CD8-positive, alpha-beta memory T cell (primary cell): ENCODE data around the gene BCAP31. TPM values are rescaled to one million over a fixed set of nuclear protein-coding genes. Genes with fewer than 3 reads are reported as not detected.
A peak's percentile ranks its signal among the peaks of the same experiment; 100 is the strongest.

Experiments used
- CTCF ChIA-PET: fragments of 350-600 bp; sonication (Branson Sonifier 250); formaldehyde crosslinking; loops from one replicate; lab custom pipeline; 2021; ENCODE audit warnings: antibody characterized with exemption; lab: Charles Lee
- POLR2A ChIA-PET: fragments of 350-600 bp; sonication (Branson Sonifier 250); formaldehyde crosslinking; loops from one replicate; lab custom pipeline; 2021; ENCODE audit warnings: antibody characterized with exemption; lab: Charles Lee
- DNase-seq, 5 donors: peaks; one replicate each; pipeline versions ENCODE4 v3.0.0 to v3.0.0-alpha.2; 2020 to 2022; ENCODE audit warnings: mixed read lengths in 1 of 5
- H3K27ac ChIP-seq: one replicate; pipeline ENCODE4 v1.7.0; 2013; ENCODE audit warnings: low read depth, mild to moderate bottlenecking, low read length, moderate library complexity
- H3K27me3 ChIP-seq: 2 replicates; pipeline ENCODE4 v1.7.0; 2013; ENCODE audit warnings: low read length, mild to moderate bottlenecking; ENCODE audit not compliant: insufficient read depth, poor library complexity, severe bottlenecking
- H3K36me3 ChIP-seq: 2 replicates; pipeline ENCODE4 v1.7.0; 2013; ENCODE audit warnings: mild to moderate bottlenecking, low read length, moderate library complexity; ENCODE audit not compliant: insufficient read depth
- H3K4me1 ChIP-seq: 2 replicates; pipeline ENCODE4 v1.7.0; 2013; ENCODE audit warnings: mild to moderate bottlenecking, low read length, moderate library complexity; ENCODE audit not compliant: insufficient read depth
- H3K4me3 ChIP-seq: 2 replicates; pipeline ENCODE4 v1.7.0; 2013; ENCODE audit warnings: mild to moderate bottlenecking, low read length
- H3K9me3 ChIP-seq: 2 replicates; pipeline ENCODE4 v1.7.0; 2013; ENCODE audit warnings: mild to moderate bottlenecking, low read length
- H3K27ac Mint-ChIP-seq, 8 donors: one replicate each; pipeline ENCODE4 v1.8.0; 2020 to 2021; ENCODE audit warnings: mixed read lengths in 8 of 8, mild to moderate bottlenecking in 6 of 8, inconsistent platforms in 3 of 8, moderate library complexity in 3 of 8
- H3K27me3 Mint-ChIP-seq, 2 donors: one replicate each; pipeline ENCODE4 v1.8.0; 2020 to 2021; ENCODE audit warnings: mixed read lengths in 2 of 2, mild to moderate bottlenecking in 1 of 2, moderate library complexity in 1 of 2
- H3K36me3 Mint-ChIP-seq, 3 donors: one replicate each; pipeline ENCODE4 v1.8.0; 2020 to 2021; ENCODE audit warnings: mixed read lengths in 3 of 3, inconsistent platforms in 1 of 3, mild to moderate bottlenecking in 1 of 3
- H3K4me1 Mint-ChIP-seq, 3 donors: one replicate each; pipeline ENCODE4 v1.8.0; 2020 to 2021; ENCODE audit warnings: mixed read lengths in 3 of 3, inconsistent platforms in 1 of 3, mild to moderate bottlenecking in 1 of 3
- H3K4me3 Mint-ChIP-seq, 7 donors: one replicate each; pipeline ENCODE4 v1.8.0; 2020 to 2021; ENCODE audit warnings: mixed read lengths in 7 of 7, mild to moderate bottlenecking in 6 of 7, moderate library complexity in 4 of 7, inconsistent platforms in 2 of 7
- H3K9me3 Mint-ChIP-seq, 5 donors: one replicate each; pipeline ENCODE4 v1.8.0; 2020 to 2022; ENCODE audit warnings: mixed read lengths in 5 of 5, mild to moderate bottlenecking in 3 of 5, moderate library complexity in 2 of 5, inconsistent platforms in 1 of 5
- polyA plus RNA-seq: library from polyadenylated mRNA; unstranded; fragments of 300-500 nt; fragmentation: Illumina TruSeq; gene quantifications from one replicate; pipeline ENCODE4 v1.2.3, GENCODE V29; 2021
- total RNA-seq, 2 experiments: library from RNA; stranded (reverse); gene quantifications; one replicate each; pipeline ENCODE4 v1.2.3, GENCODE V29; 2021

Gene BCAP31
- total RNA-seq (100 to 1,000 TPM; 140 to 153 TPM), polyA plus RNA-seq (333 TPM)

DNA sequence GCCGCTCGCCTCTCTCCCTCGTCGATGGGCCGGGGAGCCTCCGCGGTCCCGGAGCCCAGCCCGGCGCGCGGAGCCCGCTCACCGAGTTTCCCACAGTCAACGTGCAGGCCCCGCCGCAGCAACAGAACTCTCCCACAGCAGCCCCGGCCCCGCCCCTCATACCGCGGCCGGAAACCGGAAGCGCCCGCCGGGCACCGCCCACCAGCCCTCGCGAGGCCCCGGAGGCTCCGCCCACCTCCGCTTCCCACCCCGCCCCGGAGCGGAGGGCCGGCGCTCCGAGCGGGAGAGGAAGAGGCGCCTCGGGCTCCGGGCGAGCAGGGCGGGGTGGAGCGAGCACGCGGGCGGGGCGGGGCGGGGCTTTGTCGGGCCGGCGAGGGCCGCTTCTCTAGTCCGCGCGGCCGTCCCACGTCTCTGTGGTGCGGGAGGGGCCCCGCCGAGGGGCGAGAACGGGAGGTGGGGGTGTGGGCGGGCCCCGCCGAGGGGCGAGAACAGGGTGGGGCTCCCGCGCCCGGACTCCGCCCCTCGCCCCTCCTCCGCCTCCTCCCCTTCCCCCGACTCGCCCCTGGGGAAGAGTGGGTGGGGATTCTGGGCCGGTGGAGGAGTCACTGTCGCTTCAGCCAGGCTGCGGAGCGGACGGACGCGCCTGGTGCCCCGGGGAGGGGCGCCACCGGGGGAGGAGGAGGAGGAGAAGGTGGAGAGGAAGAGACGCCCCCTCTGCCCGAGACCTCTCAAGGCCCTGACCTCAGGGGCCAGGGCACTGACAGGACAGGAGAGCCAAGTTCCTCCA, at the start of gene BCAP31, which contains the start of gene ABCD1:
BCAP31 (minus strand) TSS at position 136 of the 787 bp plus-strand sequence. CDS start 1,143 bp downstream, outside the sequence.
ABCD1 (plus strand) TSS at position 605 of the 787 bp plus-strand sequence. CDS start 411 bp downstream, outside the sequence.
- peaks cover 17% of the 10 kb centered on the region for H3K4me1 ChIP-seq
- H3K4me3 ChIP-seq: peak within 1 kb of the TSS; percentile 44
- Mint-ChIP-seq H3K4me3 (peak within 1 kb of the TSS; percentile 85 to 94 (median 86)), H3K9me3 (no peaks in the 10 kb centered on the region), H3K27me3 (peaks cover 0 to 1% of the 10 kb centered on the region in 2 donors), H3K4me1 (peaks cover 26 to 51% (median 35%) of the 10 kb centered on the region in 3 donors), H3K36me3 (peaks cover 2 to 22% (median 4%) of the 10 kb centered on the region in 3 donors), H3K27ac (peak within 1 kb of the TSS; percentile 71 to 92 (median 84))
- peaks cover 13% of the 10 kb centered on the region for H3K36me3 ChIP-seq
- peak; percentile 81 to 91 (median 89) for DNase-seq
- ChIA-PET CTCF (no interaction called here), POLR2A (interaction anchor here (0.5 kb wide), 1 partner anchor 8 kb away, joined by 4 read pairs; no protein-coding TSS in a partner anchor)
- H3K9me3 ChIP-seq: no peaks in the 10 kb centered on the region
- H3K27ac ChIP-seq: peak within 1 kb of the TSS; percentile 70
- H3K27me3 ChIP-seq: no peaks in the 10 kb centered on the region

- peak in 1 of 5 donors; percentile 39 for DNase-seq
- Mint-ChIP-seq H3K9me3 (no peaks in the 10 kb centered on the region), H3K27me3 (no peaks in the 10 kb centered on the region), H3K4me3 (no peak overlapping the region), H3K36me3 (no peaks in the 10 kb centered on the region), H3K4me1 (peaks cover 0 to under 1% (median 0%) of the 10 kb centered on the region in 3 donors), H3K27ac (no peak overlapping the region)
- Histone ChIP-seq H3K4me3 (no peak overlapping the region), H3K36me3 (no peaks in the 10 kb centered on the region), H3K27ac (no peak overlapping the region), H3K4me1 (no peaks in the 10 kb centered on the region), H3K27me3 (no peaks in the 10 kb centered on the region), H3K9me3 (no peaks in the 10 kb centered on the region)
- ChIA-PET CTCF (no interaction called here), POLR2A (no interaction called here)
These were observed 49.0 kb upstream of the BCAP31 start for GRCh38 chrX:153773218-153773611.

- peak in 1 of 5 donors; percentile 30 for DNase-seq
- H3K36me3 Mint-ChIP-seq: no peaks in the 10 kb centered on the region
- POLR2A ChIA-PET: no interaction called here
- no peaks in the 10 kb centered on the region for H3K27me3 ChIP-seq
- no peak overlapping the region for H3K4me3 ChIP-seq
- peaks cover 0 to 5% (median 0%) of the 10 kb centered on the region in 3 donors for H3K4me1 Mint-ChIP-seq
- no peak overlapping the region for H3K27ac ChIP-seq
- H3K9me3 ChIP-seq: no peaks in the 10 kb centered on the region
- H3K36me3 ChIP-seq: no peaks in the 10 kb centered on the region
- no peaks in the 10 kb centered on the region for H3K4me1 ChIP-seq
- H3K27ac Mint-ChIP-seq: no peak overlapping the region
- H3K9me3 Mint-ChIP-seq: no peaks in the 10 kb centered on the region
- H3K27me3 Mint-ChIP-seq: no peaks in the 10 kb centered on the region
- no peak overlapping the region for H3K4me3 Mint-ChIP-seq
- CTCF ChIA-PET: no interaction called here
These were observed 48.4 kb upstream of the BCAP31 start for GRCh38 chrX:153772316-153773217.

DNA sequence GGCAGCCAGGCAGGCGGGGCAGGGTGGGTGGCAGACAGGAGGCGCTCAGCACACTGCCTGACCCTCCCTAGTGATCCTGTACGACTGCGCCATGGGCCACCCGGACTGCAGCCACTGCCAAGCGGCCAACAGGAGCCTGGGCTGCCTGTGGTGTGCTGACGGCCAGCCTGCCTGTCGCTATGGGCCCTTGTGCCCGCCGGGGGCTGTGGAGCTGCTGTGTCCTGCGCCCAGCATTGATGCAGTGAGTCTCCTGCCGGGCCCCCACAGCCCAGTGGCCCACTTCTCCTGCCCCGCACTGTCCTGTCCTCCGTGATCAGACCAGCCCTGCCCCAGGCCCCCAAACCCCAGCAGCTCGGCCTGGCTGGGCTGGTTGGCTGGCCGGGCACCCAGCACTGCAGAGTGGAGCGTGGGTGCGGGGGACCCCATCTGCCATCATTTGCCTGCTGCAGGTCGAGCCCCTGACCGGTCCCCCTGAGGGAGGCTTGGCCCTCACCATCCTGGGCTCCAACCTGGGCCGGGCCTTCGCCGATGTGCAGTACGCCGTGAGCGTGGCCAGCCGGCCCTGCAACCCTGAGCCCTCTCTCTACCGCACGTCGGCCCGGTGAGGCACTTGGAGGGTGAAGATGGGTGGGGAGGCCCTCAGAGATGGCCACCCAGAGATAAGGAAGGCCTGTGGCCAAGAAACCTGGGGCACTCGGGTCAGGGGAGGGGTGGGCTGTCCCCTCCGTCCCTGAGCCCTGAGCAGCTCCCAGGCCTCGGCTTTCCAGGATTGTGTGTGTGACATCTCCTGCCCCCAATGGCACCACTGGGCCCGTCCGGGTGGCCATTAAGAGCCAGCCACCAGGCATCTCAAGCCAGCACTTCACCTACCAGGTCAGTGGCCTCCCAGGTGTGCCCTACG, 47.5 kb upstream of the BCAP31 start:
- Histone ChIP-seq H3K27ac (no peak overlapping the region), H3K9me3 (no peaks in the 10 kb centered on the region), H3K4me3 (no peak overlapping the region), H3K4me1 (no peaks in the 10 kb centered on the region), H3K36me3 (no peaks in the 10 kb centered on the region), H3K27me3 (no peaks in the 10 kb centered on the region)
- Mint-ChIP-seq H3K4me3 (no peak overlapping the region), H3K9me3 (no peaks in the 10 kb centered on the region), H3K27ac (no peak overlapping the region), H3K36me3 (no peaks in the 10 kb centered on the region), H3K27me3 (no peaks in the 10 kb centered on the region), H3K4me1 (peaks cover 0 to 5% (median 0%) of the 10 kb centered on the region in 3 donors)
- POLR2A ChIA-PET: no interaction called here
- CTCF ChIA-PET: no interaction called here
- DNase-seq: peak in 1 of 5 donors; percentile 37

DNA sequence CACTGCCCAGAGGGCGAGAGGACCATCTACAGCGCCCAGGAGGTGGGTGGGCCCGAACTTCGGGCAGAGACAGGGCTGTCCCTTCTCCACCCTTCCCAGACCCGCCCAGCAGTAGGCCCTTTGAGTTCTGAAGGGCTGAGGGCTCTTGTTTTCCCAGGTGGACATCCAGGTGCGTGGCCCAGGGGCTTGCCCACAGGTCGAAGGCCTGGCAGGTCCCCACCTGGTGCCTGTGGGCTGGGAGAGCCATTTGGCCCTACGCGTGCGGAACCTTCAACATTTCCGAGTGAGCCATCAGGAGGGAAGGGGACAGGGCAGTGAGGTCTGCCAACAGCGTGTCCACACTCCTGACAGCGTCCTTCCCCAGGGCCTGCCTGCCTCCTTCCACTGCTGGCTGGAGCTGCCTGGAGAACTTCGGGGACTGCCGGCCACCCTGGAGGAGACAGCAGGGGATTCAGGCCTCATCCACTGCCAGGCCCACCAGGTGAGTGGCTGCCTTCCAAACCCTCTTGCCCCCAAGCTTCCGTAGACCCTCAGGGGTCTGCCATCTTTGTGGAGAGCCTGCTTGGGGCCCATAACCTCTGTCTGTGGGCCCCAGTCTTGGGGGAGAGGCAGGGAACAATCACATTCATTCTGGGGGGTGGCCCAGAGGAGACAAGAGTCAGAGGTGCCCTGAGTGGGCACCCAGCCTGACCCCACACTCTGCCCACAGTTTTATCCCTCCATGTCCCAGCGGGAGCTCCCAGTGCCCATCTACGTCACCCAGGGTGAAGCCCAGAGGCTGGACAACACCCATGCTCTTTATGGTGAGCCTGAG, 46.6 kb upstream of the BCAP31 start:
- ChIA-PET CTCF (no interaction called here), POLR2A (no interaction called here)
- Mint-ChIP-seq H3K4me1 (peaks cover 0 to 9% (median 0%) of the 10 kb centered on the region in 3 donors), H3K36me3 (no peaks in the 10 kb centered on the region), H3K27ac (no peak overlapping the region), H3K27me3 (no peaks in the 10 kb centered on the region), H3K9me3 (no peaks in the 10 kb centered on the region), H3K4me3 (no peak overlapping the region)
- H3K4me3 ChIP-seq: no peak overlapping the region
- H3K4me1 ChIP-seq: no peaks in the 10 kb centered on the region
- no peak overlapping the region for H3K27ac ChIP-seq
- no peaks in the 10 kb centered on the region for H3K36me3 ChIP-seq
- DNase-seq: no peak
- H3K9me3 ChIP-seq: no peaks in the 10 kb centered on the region
- H3K27me3 ChIP-seq: no peaks in the 10 kb centered on the region

- Histone ChIP-seq H3K9me3 (no peaks in the 10 kb centered on the region), H3K36me3 (no peaks in the 10 kb centered on the region), H3K27me3 (no peaks in the 10 kb centered on the region), H3K4me3 (no peak overlapping the region), H3K27ac (no peak overlapping the region), H3K4me1 (no peaks in the 10 kb centered on the region)
- Mint-ChIP-seq H3K27ac (no peak overlapping the region), H3K36me3 (no peaks in the 10 kb centered on the region), H3K27me3 (no peaks in the 10 kb centered on the region), H3K9me3 (no peaks in the 10 kb centered on the region), H3K4me3 (no peak overlapping the region), H3K4me1 (peaks cover 0 to 9% (median 0%) of the 10 kb centered on the region in 3 donors)
- ChIA-PET POLR2A (no interaction called here), CTCF (no interaction called here)
- DNase-seq: peak in 1 of 5 donors; percentile 26
These were observed 45.8 kb upstream of the BCAP31 start for GRCh38 chrX:153769865-153770600.
